Coronary artery (tissue), 2 donors: ENCODE data around the gene FRMPD2.

Experiments
- DNase-seq: peaks from one replicate; pipeline ENCODE4 v3.0.0-alpha.2; 2017; ENCODE audit warnings: low spot score
- H3K27ac ChIP-seq, 2 donors: fragments of 200-600 bp; sonication (generic); one replicate each; pipeline ENCODE4 v1.5.1; 2016 to 2019
- H3K4me3 ChIP-seq: fragments of 200-600 bp; sonication (generic); 2 replicates; pipeline ENCODE4 v1.5.1; 2016; ENCODE audit warnings: mild to moderate bottlenecking, moderate library complexity
- CTCF ChIP-seq: fragments of 200-600 bp; sonication (generic); IDR thresholded peaks from one replicate; pipeline ENCODE4 v1.5.1; 2019; ENCODE audit warnings: antibody characterized with exemption

Gene FRMPD2

GRCh38 chr10:48271047-48271730, 3.3 kb downstream of the FRMPD2 start:
- Histone ChIP-seq H3K4me3 (no peak overlapping the region), H3K27ac (no peak overlapping the region)
- DNase-seq, result no peak
- no peak for TF ChIP-seq CTCF

- no peak for TF ChIP-seq CTCF
- Histone ChIP-seq H3K4me3 (no peak overlapping the region), H3K27ac (no peak overlapping the region)
- DNase-seq, result no peak
These were observed 8.0 kb downstream of the FRMPD2 start for GRCh38 chr10:48266528-48266927.

DNA sequence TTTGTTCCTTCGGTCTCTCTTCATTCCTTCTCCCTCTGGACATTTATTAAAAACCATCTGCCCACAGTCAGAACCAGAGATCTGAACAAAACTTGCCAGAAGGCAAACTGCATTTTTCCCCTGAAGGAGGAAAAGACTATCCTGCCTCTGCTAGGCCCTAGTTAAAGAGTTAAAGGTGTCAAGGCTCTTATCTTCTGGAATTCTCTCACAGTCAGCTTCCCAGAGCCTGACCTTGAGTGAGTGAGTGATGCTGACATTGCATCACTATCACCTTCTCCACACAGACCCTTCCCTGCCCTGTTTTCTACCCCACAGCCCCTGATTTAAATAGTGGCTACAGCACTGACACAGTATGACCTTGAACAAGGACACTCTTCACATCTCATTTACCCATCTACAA, 16.4 kb downstream of the FRMPD2 start:
- no peak for DNase-seq
- no peak for TF ChIP-seq CTCF
- H3K27ac ChIP-seq, result no peak overlapping the region

GRCh38 chr10:48257407-48257961, 17.0 kb downstream of the FRMPD2 start:
- no peak for TF ChIP-seq CTCF
- DNase-seq, result no peak
- no peak overlapping the region for H3K27ac ChIP-seq
- H3K4me3 ChIP-seq, result no peak overlapping the region

More for the DNA sequence above, 16.4 kb downstream of the FRMPD2 start:
- H3K4me3 ChIP-seq, result no peak overlapping the region

GRCh38 chr10:48255722-48256121, 18.8 kb downstream of the FRMPD2 start:
- no peak for DNase-seq
- no peak for TF ChIP-seq CTCF
- Histone ChIP-seq H3K27ac (no peak overlapping the region), H3K4me3 (no peak overlapping the region)

GRCh38 chr10:48254750-48255512, 19.6 kb downstream of the FRMPD2 start:
- DNase-seq, result no peak
- TF ChIP-seq CTCF, result no peak
- no peak overlapping the region for H3K27ac ChIP-seq
- no peak overlapping the region for H3K4me3 ChIP-seq
